ENCODE results near the gene ACAD10. TPM values are rescaled to one million over a fixed set of nuclear protein-coding genes. Genes with fewer than 3 reads are reported as not detected.
"Not testable (repeated sequence)": the region's sequence is repeated elsewhere in the genome, so short reads cannot be mapped to it uniquely, and the experiment has no call there.

Gene ACAD10
- total RNA-seq, 1 donor from 2014 or later, result 28.4 TPM

DNA sequence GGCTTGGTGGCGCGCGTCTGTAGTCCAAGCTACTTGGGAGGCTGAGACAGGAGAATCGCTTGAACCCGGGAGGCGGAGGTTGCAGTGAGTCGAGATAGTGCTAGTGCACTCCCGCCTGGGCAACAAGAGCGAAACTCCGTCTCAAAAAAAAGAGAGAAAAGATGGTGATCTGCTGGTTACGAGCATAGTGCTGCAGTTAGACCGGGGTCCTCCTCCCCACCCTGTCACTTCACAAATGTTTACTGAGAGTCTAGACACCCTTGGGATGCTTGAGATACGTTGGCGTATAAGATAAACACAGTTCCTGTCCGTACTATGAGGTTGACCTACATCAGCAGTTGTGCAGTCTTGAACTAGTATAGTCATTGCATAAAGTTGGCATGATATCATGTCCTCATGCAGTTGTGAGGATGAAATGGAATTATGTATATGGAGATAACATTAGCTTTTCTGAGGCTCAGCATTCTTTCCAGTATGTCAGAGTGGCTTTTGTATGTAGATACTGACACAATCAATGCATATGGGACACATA, 787 bp downstream of the ACAD10 start:
- intact Hi-C loops (cut with micrococcal nuclease), result loop anchor here (1.0 to 10.0 kb wide), 7 partner anchors 88 to 728 kb away; partner anchors contain the start of genes ATXN2, ERP29, MAPKAPK5 and PTPN11

DNA sequence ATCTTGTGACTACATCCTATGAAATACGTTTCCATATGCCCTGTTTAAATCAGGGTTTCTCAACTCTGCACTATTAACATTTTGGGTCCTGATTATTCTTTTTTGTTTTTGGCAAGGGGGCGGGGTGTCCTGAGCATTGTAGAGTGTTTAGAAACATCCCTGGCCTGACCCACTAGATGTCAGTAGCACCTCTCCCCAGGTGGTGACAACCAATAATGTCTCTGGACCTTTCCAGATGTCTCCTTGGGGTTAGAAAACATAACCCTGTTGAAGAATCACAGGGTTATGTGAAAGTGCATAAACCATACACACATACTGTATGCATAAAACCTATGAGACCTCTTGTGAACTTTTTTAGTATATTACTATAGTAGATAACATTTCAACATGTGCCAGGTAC, 1.4 kb downstream of the ACAD10 start:
- intact Hi-C loops (cut with micrococcal nuclease), result loop anchor here (1.0 to 10.0 kb wide), 6 partner anchors 88 to 728 kb away; partner anchors contain the start of genes ATXN2, ERP29, PTPN11 and SH2B3

DNA sequence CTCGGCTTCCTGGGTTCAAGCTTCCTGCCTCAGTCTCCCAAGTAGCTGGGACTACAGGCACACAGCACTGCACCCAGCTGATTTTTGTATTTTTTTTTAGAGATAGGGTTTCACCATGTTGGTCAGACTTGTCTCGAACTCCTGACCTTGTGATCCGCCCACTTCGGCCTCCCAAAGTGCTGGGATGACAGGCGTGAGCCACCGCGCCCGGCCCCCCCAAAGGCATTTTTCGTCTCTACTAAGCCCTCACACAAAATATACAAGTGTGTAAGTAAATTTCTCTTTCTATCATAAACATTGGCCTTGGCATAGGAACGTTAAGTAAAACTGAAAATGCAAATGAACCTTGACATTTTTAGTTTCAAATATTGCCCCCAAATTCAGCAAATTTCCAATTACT, 2.1 kb downstream of the ACAD10 start:
- intact Hi-C loops (cut with micrococcal nuclease), result loop anchor here (1.0 to 10.0 kb wide), 6 partner anchors 89 to 727 kb away; partner anchors contain the start of genes ATXN2, ERP29, PTPN11 and SH2B3

DNA sequence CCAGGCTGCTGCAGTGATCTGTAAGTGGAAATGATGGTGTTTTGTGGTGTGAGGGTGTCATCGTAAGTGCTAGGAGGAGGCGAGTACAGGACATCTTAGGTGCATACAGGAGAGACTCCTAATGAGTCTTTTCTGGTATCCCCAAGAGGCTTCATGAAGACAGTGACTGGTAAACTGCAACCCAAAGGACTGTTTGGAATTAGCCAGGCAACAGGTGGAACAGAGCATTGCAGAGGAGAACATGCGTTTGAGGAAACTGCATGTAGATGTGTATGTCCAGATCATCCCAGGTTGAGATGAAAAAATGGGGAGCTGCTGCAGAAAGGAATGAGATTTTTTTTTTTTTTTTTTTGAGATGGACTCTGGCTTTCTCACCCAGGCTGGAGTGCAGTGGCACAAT, 5.4 kb downstream of the ACAD10 start:
- intact Hi-C loops (cut with micrococcal nuclease), result no loop called here

GRCh38 chr12:111692575-111693210, 6.8 kb downstream of the ACAD10 start:
- intact Hi-C loops (cut with micrococcal nuclease), result no loop called here

- intact Hi-C loops (cut with micrococcal nuclease), result no loop called here
These were observed 8.0 kb downstream of the ACAD10 start for GRCh38 chr12:111693818-111694217.

DNA sequence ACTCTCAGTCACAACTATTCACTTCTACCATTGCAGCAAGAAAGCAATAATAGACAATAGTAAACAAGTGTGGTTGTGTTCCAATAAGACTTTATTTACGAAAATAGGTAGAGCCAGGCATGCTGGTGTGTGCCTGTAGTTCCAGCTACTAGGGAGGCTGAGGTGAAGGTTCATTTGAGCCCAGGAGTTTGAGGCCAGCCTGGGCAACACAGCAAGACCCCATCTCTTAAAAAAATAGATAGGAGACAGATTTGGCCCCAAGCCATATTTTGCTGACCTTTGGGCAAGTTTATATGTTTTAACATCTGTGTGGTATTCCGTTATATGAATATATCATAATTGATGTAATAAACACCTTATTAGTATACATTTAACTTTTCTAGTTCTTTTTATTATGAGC, 14.1 kb downstream of the ACAD10 start:
- intact Hi-C loops (cut with micrococcal nuclease), result no loop called here

GRCh38 chr12:111705672-111706071, 19.8 kb downstream of the ACAD10 start:
- intact Hi-C loops (cut with micrococcal nuclease), result no loop called here

GRCh38 chr12:111706145-111706544, 20.3 kb downstream of the ACAD10 start:
- intact Hi-C loops (cut with micrococcal nuclease), result no loop called here

DNA sequence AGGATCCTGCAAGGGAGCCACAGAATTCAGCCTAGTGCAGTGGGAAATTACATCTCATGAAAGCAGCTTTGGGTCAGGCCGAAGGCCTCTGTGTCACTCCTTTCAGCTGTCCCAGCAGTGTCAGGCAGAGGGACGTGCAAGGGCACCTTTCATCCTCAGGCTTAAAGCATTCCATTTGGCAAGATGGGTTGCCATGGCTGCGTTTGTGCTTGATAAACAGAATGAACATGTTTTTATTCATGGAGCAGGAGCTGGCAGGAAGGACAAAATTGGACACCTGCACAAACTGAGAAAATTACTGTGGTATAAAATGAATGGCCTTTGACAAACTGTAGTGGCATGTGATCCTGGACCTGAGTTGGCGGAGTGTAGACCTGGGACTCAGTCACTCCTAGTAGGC, 29.4 kb downstream of the ACAD10 start:
- intact Hi-C loops (cut with micrococcal nuclease), result no loop called here

DNA sequence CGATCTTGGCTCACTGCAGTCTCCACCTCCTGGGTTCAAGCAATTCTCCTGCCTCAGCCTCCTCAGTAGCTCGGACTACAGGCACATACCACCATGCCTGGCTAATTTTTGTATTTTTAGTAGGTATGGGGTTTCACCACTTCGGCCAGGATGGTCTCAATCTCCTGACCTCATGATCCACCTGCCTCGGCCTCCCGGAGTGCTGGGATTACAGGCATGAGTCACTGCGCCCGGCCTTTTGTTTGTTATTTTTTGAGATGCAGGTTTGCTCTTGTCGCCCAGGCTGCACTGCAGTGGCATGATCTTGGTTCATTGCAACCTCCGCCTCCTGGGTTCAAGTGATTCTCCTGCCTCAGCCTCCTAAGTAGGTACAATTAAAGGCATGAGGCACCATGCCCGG, 33.5 kb downstream of the ACAD10 start:
- intact Hi-C loops (cut with micrococcal nuclease), result not testable (repeated sequence)

DNA sequence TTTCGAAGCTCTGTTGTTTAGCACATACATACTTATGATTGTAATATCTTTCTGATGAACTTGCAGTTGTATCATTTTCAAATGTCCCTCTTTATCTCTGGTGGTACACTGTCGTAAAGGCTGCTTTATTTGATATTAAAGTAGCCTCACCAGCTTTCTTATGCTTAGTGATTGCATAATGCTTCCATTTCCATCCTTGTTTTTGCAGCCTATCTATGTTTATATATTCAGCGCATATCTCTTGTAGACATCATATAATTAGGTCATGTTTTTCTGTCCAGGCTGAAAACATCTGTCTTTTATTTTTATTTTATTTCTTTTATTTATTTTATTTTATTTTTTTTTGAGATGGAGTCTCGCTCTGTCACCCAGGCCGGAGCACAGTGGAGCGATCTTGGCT, 34.6 kb downstream of the ACAD10 start:
- intact Hi-C loops (cut with micrococcal nuclease), result no loop called here

DNA sequence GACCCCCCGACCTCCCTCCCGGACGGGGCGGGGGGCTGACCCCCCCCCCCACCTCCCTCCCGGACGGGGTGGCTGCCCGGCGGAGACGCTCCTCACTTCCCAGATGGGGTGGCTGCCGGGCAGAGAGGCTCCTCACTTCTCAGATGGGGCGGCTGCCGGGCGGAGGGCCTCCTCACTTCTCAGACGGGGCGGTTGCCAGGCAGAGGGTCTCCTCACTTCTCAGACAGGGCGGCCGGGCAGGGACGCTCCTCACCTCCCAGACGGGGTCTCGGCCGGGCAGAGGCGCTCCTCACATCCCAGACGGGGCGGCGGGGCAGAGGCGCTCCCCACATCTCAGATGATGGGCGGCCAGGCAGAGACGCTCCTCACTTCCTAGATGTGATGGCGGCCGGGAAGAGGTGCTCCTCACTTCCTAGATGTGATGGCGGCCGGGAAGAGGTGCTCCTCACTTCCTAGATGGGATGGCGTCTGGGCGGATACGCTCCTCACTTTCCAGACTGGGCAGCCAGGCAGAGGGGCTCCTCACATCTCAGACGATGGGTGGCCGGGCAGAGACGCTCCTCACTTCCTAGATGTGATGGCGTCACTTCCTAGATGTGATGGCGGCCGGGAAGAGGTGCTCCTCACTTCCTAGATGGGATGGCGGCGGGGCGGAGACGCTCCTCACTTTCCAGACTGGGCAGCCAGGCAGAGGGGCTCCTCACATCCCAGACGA, 38.0 kb downstream of the ACAD10 start:
- intact Hi-C loops (cut with micrococcal nuclease), result not testable (repeated sequence)

- intact Hi-C loops (cut with micrococcal nuclease), result no loop called here
These were observed 42.9 kb downstream of the ACAD10 start for GRCh38 chr12:111728795-111729194.

DNA sequence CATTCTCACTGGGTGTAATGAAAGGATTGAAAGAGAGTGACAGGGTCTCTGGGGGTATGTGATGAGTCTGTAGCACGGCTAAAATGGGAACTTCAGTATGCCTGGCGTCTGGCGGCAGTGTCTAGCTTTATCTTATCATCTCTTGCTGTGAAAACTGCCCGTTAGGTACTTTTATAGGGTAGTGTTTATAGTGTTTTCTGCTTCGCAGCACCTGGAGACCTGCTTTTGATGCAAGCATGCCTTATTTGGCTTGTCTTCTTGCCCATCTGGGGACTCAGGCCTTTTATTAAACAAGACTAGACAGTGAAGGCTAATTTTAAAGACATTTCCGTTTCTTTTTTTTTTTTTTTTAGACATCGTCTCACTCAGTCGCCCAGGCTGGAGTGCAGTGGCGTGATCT, 44.6 kb downstream of the ACAD10 start:
- intact Hi-C loops (cut with micrococcal nuclease), result no loop called here

- intact Hi-C loops (cut with micrococcal nuclease), result no loop called here
These were observed 46.9 kb downstream of the ACAD10 start for GRCh38 chr12:111732786-111733185.

DNA sequence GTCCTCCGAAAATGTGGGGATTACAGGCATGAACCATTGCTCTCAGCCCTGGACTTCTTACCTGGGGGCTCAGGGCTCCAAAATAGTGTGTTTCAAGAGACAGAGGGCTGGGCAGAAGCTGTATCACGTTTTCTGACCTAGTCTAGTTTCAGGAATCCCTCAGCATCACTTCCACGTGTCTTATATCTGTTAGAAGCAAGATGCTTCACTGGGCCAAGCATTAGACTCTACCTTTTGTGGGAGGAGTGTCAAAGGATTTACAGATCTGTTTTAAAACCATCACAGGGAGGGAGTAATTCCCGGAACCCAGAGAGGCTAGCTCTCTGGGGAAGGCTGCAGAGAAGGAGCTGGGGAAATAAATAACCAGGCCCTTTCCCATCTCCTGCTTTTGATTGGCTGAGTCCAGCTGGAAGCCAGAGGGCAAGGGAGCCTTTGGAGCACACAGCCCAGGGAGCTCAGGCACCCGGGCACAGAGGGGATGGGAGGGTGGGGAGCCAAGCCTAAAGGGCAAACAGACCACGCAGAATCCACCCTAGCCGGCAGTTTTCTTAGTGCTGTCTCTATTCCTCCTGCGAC, 47.6 kb downstream of the ACAD10 start:
- intact Hi-C loops (cut with micrococcal nuclease), result no loop called here

DNA sequence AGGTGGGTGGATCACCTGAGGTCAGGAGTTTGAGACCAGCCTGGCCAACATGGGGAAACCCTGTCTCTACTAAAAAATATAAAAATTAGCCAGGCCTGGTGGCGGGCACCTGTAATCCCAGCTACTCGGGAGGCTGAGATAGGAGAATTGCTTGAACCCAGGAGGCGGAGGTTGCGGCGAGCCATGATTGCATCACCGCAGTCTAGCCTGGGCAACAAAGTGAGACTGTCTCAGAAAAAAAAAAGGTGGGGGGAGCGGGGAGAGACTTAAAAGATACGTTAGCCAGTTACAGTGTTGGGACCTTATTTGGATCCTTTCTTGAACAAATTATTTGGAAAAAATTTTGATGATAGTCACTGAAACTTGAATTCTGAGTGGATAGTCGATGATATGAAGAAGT, 53.7 kb downstream of the ACAD10 start:
- intact Hi-C loops (cut with micrococcal nuclease), result not testable (repeated sequence)

DNA sequence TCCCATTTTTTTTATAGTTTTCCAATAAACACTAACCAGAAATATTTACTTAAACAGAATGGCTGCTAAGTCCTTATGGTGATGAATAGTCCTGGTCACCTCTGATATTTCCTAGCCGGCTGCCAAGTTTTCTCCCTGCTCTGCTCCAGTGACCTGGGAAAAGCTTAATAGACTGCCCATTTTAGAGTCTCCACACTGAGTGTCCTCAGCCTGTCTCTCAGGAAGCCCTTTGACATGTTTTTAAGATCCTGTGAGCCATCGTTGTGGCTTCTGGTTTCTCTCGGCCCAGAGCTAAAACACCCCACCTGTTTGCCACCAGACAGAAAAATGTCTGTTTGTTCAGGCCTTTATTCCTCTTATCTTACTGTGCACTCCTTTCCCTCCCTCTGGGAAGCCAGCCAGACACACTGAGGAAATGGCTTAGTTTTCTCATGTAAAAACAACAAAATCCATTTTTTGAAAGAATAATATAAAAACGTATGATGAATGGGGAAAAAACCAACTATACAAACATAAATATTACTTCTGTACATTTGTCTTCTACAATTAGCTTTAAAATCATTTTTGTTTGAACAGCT, 55.5 kb downstream of the ACAD10 start:
- intact Hi-C loops (cut with micrococcal nuclease), result no loop called here

DNA sequence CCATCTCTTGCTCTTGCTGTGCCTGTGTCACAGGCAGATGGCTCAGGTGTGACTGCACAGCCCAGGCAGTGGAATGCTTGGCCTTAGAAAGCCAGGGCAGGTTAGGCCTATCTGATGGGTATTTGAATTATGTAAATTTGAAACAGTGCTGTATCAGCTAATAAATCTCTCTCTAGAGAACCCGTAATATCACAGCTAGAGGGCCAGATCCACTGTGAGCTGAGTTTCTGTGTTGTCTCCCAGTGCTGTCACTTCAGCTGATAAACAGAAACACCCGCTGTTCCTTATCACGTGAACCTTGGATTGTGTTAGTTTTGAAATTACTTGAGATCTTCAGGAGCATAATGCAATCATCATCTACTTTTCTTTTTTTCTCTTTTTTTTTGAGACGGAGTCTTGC, 59.4 kb downstream of the ACAD10 start:
- intact Hi-C loops (cut with micrococcal nuclease), result no loop called here

DNA sequence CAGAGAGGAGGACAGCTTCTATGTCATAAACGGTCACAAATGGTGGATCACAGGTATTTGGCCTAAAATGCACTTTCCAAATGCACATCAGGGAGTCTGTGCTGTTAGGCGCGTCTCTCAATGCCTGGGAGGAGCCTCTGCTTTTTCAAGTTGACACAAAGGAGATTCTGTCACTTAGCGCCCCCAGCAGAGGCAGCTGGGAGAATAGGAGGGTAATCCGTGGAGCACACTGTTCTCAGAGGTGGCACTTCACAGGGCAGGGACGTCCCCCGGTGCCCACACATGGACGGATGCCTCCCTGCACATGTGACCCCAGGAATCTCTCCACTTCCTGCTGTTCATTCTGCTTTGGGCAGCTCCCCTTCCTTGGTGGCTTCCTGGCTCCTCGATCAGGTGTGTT, 61.5 kb downstream of the ACAD10 start:
- intact Hi-C loops (cut with micrococcal nuclease), result no loop called here

DNA sequence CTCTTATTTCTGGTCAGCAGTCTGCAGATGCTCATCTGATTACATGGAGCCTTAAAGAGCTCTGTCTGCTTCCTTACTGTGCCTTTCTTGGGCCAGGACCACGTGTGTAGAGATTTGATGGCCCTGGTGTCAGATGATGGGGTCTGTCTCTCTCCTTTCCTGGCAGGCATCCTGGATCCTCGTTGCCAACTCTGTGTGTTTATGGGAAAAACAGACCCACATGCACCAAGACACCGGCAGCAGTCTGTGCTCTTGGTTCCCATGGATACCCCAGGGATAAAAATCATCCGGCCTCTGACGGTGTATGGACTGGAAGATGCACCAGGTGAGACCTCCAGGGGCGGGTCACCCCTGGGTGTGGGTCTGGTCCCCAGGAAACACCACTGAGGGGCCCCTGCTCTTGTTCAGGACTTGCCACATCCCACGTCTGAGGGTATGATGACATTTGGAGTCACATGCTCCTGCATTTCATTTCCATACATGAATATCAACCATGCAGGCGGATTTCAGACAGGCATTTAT, 62.4 kb downstream of the ACAD10 start:
- intact Hi-C loops (cut with micrococcal nuclease), result no loop called here
